Kidney (tissue), 14 donors: ENCODE data around the gene ZNF581. TPM values are rescaled to one million over a fixed set of nuclear protein-coding genes. Genes with fewer than 3 reads are reported as not detected.

ENCODE experiments used
- DNase-seq, 5 donors: peaks; one replicate each; pipeline ENCODE4 v3.0.0-alpha.2; 2013 to 2020
- FAIRE-seq: peaks from 2 replicates; lab custom pipeline; 2012; peaks lifted over from hg19 to GRCh38; lab: Jason Lieb, UNC
- H3K27ac ChIP-seq, 2 donors: one replicate each; pipeline ENCODE4 v1.7.0; 2013; ENCODE audit warnings: low read depth in 2 of 2, low read length in 2 of 2, inconsistent platforms in 1 of 2
- H3K27me3 ChIP-seq: one replicate; pipeline ENCODE4 v1.7.1; 2013; ENCODE audit warnings: low read length, inconsistent platforms; ENCODE audit not compliant: control insufficient read depth, insufficient read depth
- H3K36me3 ChIP-seq, 3 donors: one replicate each; pipeline versions ENCODE4 v1.7.0 to v1.7.1; 2013; ENCODE audit warnings: low read length in 3 of 3, control low read depth in 1 of 3, inconsistent platforms in 1 of 3; ENCODE audit not compliant: insufficient read depth in 3 of 3, control insufficient read depth in 2 of 3
- H3K4me1 ChIP-seq, 3 donors: one replicate each; pipeline versions ENCODE4 v1.7.0 to v1.7.1; 2013; ENCODE audit warnings: low read length in 3 of 3, inconsistent platforms in 1 of 3, low read depth in 1 of 3; ENCODE audit not compliant: control insufficient read depth in 2 of 3, insufficient read depth in 2 of 3
- H3K4me3 ChIP-seq, 3 donors: one replicate each; pipeline versions ENCODE4 v1.7.0 to v1.8.1; 2013; ENCODE audit warnings: low read length in 3 of 3, control low read depth in 1 of 3, inconsistent platforms in 1 of 3
- H3K9ac ChIP-seq, 3 donors: one replicate each; pipeline versions ENCODE4 v1.7.0 to v1.7.1; 2013; ENCODE audit warnings: low read length in 3 of 3, control low read depth in 1 of 3, inconsistent platforms in 1 of 3
- H3K9me3 ChIP-seq, 3 donors: one replicate each; pipeline versions ENCODE4 v1.7.0 to v1.7.1; 2013; ENCODE audit warnings: low read length in 3 of 3, control low read depth in 1 of 3, inconsistent platforms in 1 of 3; ENCODE audit not compliant: control insufficient read depth in 2 of 3, insufficient read depth in 1 of 3
- intact Hi-C: fragments of 100-400 bp; cut with DNase I; formaldehyde crosslinking; loops from one replicate; pipeline ENCODE4 v1.11.1; 2022
- polyA plus RNA-seq: library from polyadenylated mRNA; stranded (reverse); fragments of 350-450 nt; fragmentation: Illumina TruSeq; extraction: RNeasy Lipid Tissue Mini Kit (QIAGEN cat#74804); gene quantifications from one replicate; pipeline ENCODE4 v1.2.3, GENCODE V29; 2014; ENCODE audit warnings: low read depth, low replicate concordance; ENCODE audit not compliant: insufficient read depth
- total RNA-seq: library from RNA; stranded (reverse); fragmentation: NEBNext Ultra II Directional; extraction: Animal tissue kit (Norgen Biotek cat#: 25700); gene quantifications from one replicate; pipeline ENCODE4 v1.2.1, GENCODE V29; 2021
- TF ChIP-seq, protein P1 (sequence below): IDR thresholded peaks from 3 replicates; pipeline ENCODE4 v1.5.1; 2012; ENCODE audit warnings: mild to moderate bottlenecking, moderate library complexity, borderline replicate concordance; ENCODE audit not compliant: insufficient read depth; ENCODE audit errors: extremely low read depth
- donor health status: control.
- donor health status: control.
- donor health status: control.
- donor health status: control.
- donor health status: control.
- donor health status: DM: yes; HTN: yes; CAD: no.
- donor health status: Normal renal cell carcinoma (clear cell type).

Gene ZNF581
- total and polyA plus RNA-seq, 2 donors from 2014 or later = 22.0 to 23.6 TPM

DNA sequence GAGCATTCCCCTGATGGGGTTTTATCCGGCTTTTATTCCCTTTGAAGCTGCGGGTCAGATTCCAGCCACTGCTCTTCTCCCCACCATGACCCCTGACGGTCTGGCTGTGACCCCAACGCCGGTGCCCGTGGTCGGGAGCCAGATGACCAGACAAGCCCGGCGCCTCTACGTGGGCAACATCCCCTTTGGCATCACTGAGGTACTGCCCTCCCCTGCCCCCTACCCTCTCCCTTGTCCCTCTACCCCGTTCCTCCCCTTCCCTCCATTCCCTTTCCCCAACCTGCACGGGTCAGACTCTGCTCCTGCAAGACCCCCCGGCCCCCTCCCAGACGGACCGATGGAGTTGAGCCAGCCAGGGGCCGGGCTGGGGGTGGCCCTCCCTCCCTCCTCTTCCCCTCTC is 17.5 kb downstream of the ZNF581 start:
- Histone ChIP-seq H3K36me3 (peaks cover 9 to 46% (median 26%) of the 10 kb centered on the region in 3 donors), H3K9ac (no peak overlapping the region), H3K4me3 (no peak overlapping the region), H3K9me3 (no peaks in the 10 kb centered on the region), H3K27me3 (no peaks in the 10 kb centered on the region), H3K27ac (no peak overlapping the region), H3K4me1 (peaks cover 8 to 25% (median 10%) of the 10 kb centered on the region in 3 donors)
- DNase-seq (peak in 1 of 5 donors; percentile 70), FAIRE-seq (no peak)
- intact Hi-C loops = no loop called here
- TF ChIP-seq, protein P1, sequence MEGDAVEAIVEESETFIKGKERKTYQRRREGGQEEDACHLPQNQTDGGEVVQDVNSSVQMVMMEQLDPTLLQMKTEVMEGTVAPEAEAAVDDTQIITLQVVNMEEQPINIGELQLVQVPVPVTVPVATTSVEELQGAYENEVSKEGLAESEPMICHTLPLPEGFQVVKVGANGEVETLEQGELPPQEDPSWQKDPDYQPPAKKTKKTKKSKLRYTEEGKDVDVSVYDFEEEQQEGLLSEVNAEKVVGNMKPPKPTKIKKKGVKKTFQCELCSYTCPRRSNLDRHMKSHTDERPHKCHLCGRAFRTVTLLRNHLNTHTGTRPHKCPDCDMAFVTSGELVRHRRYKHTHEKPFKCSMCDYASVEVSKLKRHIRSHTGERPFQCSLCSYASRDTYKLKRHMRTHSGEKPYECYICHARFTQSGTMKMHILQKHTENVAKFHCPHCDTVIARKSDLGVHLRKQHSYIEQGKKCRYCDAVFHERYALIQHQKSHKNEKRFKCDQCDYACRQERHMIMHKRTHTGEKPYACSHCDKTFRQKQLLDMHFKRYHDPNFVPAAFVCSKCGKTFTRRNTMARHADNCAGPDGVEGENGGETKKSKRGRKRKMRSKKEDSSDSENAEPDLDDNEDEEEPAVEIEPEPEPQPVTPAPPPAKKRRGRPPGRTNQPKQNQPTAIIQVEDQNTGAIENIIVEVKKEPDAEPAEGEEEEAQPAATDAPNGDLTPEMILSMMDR = no peak

DNA sequence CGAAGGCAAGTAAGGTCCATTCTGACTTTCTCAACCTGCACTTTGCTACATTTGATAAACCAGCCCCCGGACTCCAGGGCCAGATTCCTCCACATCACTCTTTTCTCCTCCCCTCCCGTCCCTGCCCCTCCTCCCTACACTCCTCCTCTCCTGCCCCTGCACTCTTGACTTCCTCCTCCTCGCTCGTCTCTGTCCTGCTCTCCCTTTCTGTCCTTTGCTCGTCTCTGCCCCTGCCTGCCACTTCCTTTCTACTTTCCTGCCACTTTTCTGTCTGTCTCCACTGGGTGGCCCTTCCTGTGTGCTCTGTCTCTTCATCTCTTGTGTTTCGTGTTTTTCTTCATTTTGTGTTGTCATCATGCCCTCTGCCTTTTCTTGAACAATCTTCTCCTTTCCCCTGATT is 18.4 kb downstream of the ZNF581 start:
- Histone ChIP-seq H3K9ac (no peak overlapping the region), H3K9me3 (no peaks in the 10 kb centered on the region), H3K4me3 (no peak overlapping the region), H3K27me3 (no peaks in the 10 kb centered on the region), H3K36me3 (peaks cover 9 to 55% (median 33%) of the 10 kb centered on the region in 3 donors), H3K27ac (no peak overlapping the region), H3K4me1 (peaks cover 0 to 19% (median 5%) of the 10 kb centered on the region in 3 donors)
- TF ChIP-seq, protein P1 = no peak
- peak in 1 of 5 donors; percentile 4 for DNase-seq
- intact Hi-C loops = no loop called here
- no peak for FAIRE-seq

DNA sequence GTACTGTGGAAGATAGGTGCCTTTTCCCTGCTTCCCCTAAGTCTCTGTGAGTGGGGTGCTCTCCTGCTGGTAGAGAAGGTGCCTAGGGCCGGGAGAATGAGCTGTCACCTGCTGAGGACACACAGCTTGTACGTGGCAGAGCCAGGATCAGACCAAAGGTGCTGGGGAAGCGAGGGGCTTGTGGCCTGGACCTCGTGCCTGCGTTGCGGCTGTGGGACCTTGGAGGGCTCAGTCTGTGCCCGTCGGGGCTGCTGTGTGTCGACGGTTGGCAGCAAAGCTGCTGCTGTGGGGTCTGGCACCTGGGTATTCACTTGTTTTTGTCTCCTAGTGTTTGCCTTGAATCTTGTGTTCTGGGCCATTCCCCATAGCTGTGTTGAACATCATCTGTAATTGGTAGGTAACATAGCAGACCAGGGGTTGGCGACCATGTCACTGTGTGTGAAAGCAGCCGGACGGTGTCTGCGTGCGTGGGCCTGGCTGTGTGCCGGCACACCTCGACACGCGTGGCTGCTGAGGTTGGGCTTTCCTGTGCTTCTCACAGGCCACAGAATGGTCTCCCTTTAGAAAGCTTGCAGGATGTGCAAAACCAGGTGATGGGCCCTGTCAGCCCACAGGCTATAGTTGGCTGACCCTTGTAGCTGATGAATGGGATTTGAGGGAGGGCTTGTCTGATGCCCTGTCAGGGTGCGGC is 20.5 kb downstream of the ZNF581 start:
- intact Hi-C loops = no loop called here
- H3K4me1 ChIP-seq = peaks cover 0 to 6% (median 4%) of the 10 kb centered on the region in 3 donors
- no peak overlapping the region for H3K9ac ChIP-seq
- peaks cover 9 to 74% (median 43%) of the 10 kb centered on the region in 3 donors for H3K36me3 ChIP-seq
- H3K27ac ChIP-seq = no peak overlapping the region
- FAIRE-seq (no peak), DNase-seq (peak in 1 of 5 donors; percentile 61)
- no peak overlapping the region for H3K4me3 ChIP-seq
- no peaks in the 10 kb centered on the region for H3K9me3 ChIP-seq
- TF ChIP-seq, protein P1 = no peak
- no peaks in the 10 kb centered on the region for H3K27me3 ChIP-seq
